Measurements from ENCODE around the gene TOPAZ1. TPM values are rescaled to one million over a fixed set of nuclear protein-coding genes. Genes with fewer than 3 reads are reported as not detected.

The TOPAZ1 gene
- total RNA-seq, 2 experiments from 2014 or later = not detected

GRCh38 chr3:44227632-44228031 is 14.1 kb upstream of the TOPAZ1 start:
- Mint-ChIP-seq H3K36me3 (ENCODE audit: low read depth) (no peaks in the 10 kb centered on the region), H3K9me3 (ENCODE audit: low read depth) (no peaks in the 10 kb centered on the region), H3K4me1 (no peaks in the 10 kb centered on the region), H3K27me3 (peaks cover 15% of the 10 kb centered on the region), H3K27ac (no peak overlapping the region), H3K4me3 (no peak overlapping the region)
- ATAC-seq (no peak), DNase-seq (no peak)
- intact Hi-C loops (cut with DNase I, micrococcal nuclease) = no loop called here
- ChIA-PET POLR2A (interaction anchor here (0.7 kb wide), 1 partner anchor 80 kb away, joined by 3 read pairs; no protein-coding TSS in a partner anchor), CTCF (interaction anchor here (0.6 to 1.4 kb wide), 3 partner anchors 10 to 320 kb away, joined by 3 to 4 read pairs (median 3); no protein-coding TSS in a partner anchor)

GRCh38 chr3:44228900-44229299 is 12.8 kb upstream of the TOPAZ1 start:
- POLR2A ChIA-PET = no interaction called here
- intact Hi-C loops (cut with DNase I, micrococcal nuclease) = no loop called here

GRCh38 chr3:44232407-44232806 is 9.3 kb upstream of the TOPAZ1 start:
- Mint-ChIP-seq H3K27me3 (peaks cover 7% of the 10 kb centered on the region), H3K36me3 (ENCODE audit: low read depth) (no peaks in the 10 kb centered on the region)

More at GRCh38 chr3:44228900-44229299, 12.8 kb upstream of the TOPAZ1 start:
- Mint-ChIP-seq H3K4me3 (no peak overlapping the region), H3K27ac (no peak overlapping the region), H3K9me3 (ENCODE audit: low read depth) (no peaks in the 10 kb centered on the region), H3K4me1 (no peaks in the 10 kb centered on the region), H3K27me3 (peaks cover 9% of the 10 kb centered on the region), H3K36me3 (ENCODE audit: low read depth) (no peaks in the 10 kb centered on the region)
- CTCF ChIA-PET = no interaction called here
- no peak for DNase-seq
- no peak for ATAC-seq

GRCh38 chr3:44234648-44235268 is 6.9 kb upstream of the TOPAZ1 start:
- Mint-ChIP-seq H3K4me3 (no peak overlapping the region), H3K27me3 (peaks cover 7% of the 10 kb centered on the region), H3K9me3 (ENCODE audit: low read depth) (no peaks in the 10 kb centered on the region), H3K36me3 (ENCODE audit: low read depth) (no peaks in the 10 kb centered on the region), H3K4me1 (peaks cover 6% of the 10 kb centered on the region), H3K27ac (no peak overlapping the region)
- DNase-seq = no peak
- intact Hi-C loops (cut with DNase I, micrococcal nuclease) = loop anchor here in 1 of 2 experiments (10.0 kb wide), 1 partner anchor 690 kb away; no protein-coding TSS in a partner anchor
- ChIA-PET POLR2A (no interaction called here), CTCF (interaction anchor here (1.1 to 1.5 kb wide), 5 partner anchors 11 to 383 kb away, joined by 3 to 6 read pairs (median 3); no protein-coding TSS in a partner anchor)
- no peak for ATAC-seq

More at GRCh38 chr3:44232407-44232806, 9.3 kb upstream of the TOPAZ1 start:
- no peak for DNase-seq
- no peaks in the 10 kb centered on the region for H3K9me3 Mint-ChIP-seq (ENCODE audit: low read depth)
- ATAC-seq = peak; percentile 33
- H3K4me1 Mint-ChIP-seq = peaks cover 6% of the 10 kb centered on the region
- ChIA-PET POLR2A (no interaction called here), CTCF (no interaction called here)
- intact Hi-C loops (cut with DNase I, micrococcal nuclease) = loop anchor here in 1 of 2 experiments (10.0 kb wide), 1 partner anchor 688 kb away; no protein-coding TSS in a partner anchor
- H3K4me3 Mint-ChIP-seq = no peak overlapping the region
- H3K27ac Mint-ChIP-seq = no peak overlapping the region

- H3K36me3 Mint-ChIP-seq (ENCODE audit: low read depth) = no peaks in the 10 kb centered on the region
- intact Hi-C loops (cut with DNase I, micrococcal nuclease) = loop anchor here (1.0 to 10.0 kb wide), 2 partner anchors 691 to 692 kb away; no protein-coding TSS in a partner anchor
- ChIA-PET POLR2A (no interaction called here), CTCF (interaction anchor here (0.5 to 2.5 kb wide), 16 partner anchors 9 to 1150 kb away, joined by 3 to 10 read pairs (median 3); no protein-coding TSS in a partner anchor)
- peaks cover 6% of the 10 kb centered on the region for H3K4me1 Mint-ChIP-seq
- DNase-seq = peak; percentile 73
- H3K27me3 Mint-ChIP-seq = peaks cover 7% of the 10 kb centered on the region
- H3K27ac Mint-ChIP-seq = no peak overlapping the region
- H3K4me3 Mint-ChIP-seq = no peak overlapping the region
- ATAC-seq = peak; percentile 84
- H3K9me3 Mint-ChIP-seq (ENCODE audit: low read depth) = no peaks in the 10 kb centered on the region
Observed at GRCh38 chr3:44235604-44236484, 5.8 kb upstream of the TOPAZ1 start.

- DNase-seq (no peak), ATAC-seq (no peak)
- Mint-ChIP-seq H3K27ac (no peak overlapping the region), H3K4me1 (peaks cover 6% of the 10 kb centered on the region), H3K36me3 (ENCODE audit: low read depth) (no peaks in the 10 kb centered on the region), H3K4me3 (no peak overlapping the region), H3K27me3 (peaks cover 9% of the 10 kb centered on the region), H3K9me3 (ENCODE audit: low read depth) (no peaks in the 10 kb centered on the region)
- ChIA-PET POLR2A (no interaction called here), CTCF (interaction anchor here (0.6 to 2.5 kb wide), 9 partner anchors 8 to 548 kb away, joined by 3 to 10 read pairs (median 3); no protein-coding TSS in a partner anchor)
- intact Hi-C loops (cut with DNase I, micrococcal nuclease) = loop anchor here (1.0 to 10.0 kb wide), 2 partner anchors 692 kb away; no protein-coding TSS in a partner anchor
Observed at GRCh38 chr3:44236485-44236908, 5.2 kb upstream of the TOPAZ1 start.

- no peak overlapping the region for H3K4me3 Mint-ChIP-seq
- ChIA-PET POLR2A (no interaction called here), CTCF (interaction anchor here (0.6 to 2.5 kb wide), 6 partner anchors 10 to 547 kb away, joined by 3 to 10 read pairs (median 4); no protein-coding TSS in a partner anchor)
- H3K9me3 Mint-ChIP-seq (ENCODE audit: low read depth) = no peaks in the 10 kb centered on the region
- ATAC-seq (no peak), DNase-seq (no peak)
- H3K27ac Mint-ChIP-seq = no peak overlapping the region
- peaks cover 9% of the 10 kb centered on the region for H3K27me3 Mint-ChIP-seq
- no peaks in the 10 kb centered on the region for H3K36me3 Mint-ChIP-seq (ENCODE audit: low read depth)
- intact Hi-C loops (cut with DNase I, micrococcal nuclease) = loop anchor here in 1 of 2 experiments (10.0 kb wide), 1 partner anchor 692 kb away; no protein-coding TSS in a partner anchor
- peaks cover 6% of the 10 kb centered on the region for H3K4me1 Mint-ChIP-seq
Observed at GRCh38 chr3:44237161-44237560, 4.5 kb upstream of the TOPAZ1 start.

GRCh38 chr3:44237665-44238064 is 4.0 kb upstream of the TOPAZ1 start:
- Mint-ChIP-seq H3K36me3 (ENCODE audit: low read depth) (no peaks in the 10 kb centered on the region), H3K4me1 (peaks cover 6% of the 10 kb centered on the region), H3K4me3 (no peak overlapping the region), H3K9me3 (ENCODE audit: low read depth) (no peaks in the 10 kb centered on the region), H3K27me3 (peaks cover 9% of the 10 kb centered on the region), H3K27ac (no peak overlapping the region)
- ChIA-PET POLR2A (no interaction called here), CTCF (interaction anchor here (0.7 to 2.5 kb wide), 4 partner anchors 11 to 78 kb away, joined by 3 to 10 read pairs (median 4); no protein-coding TSS in a partner anchor)
- intact Hi-C loops (cut with DNase I, micrococcal nuclease) = loop anchor here in 1 of 2 experiments (10.0 kb wide), 1 partner anchor 693 kb away; no protein-coding TSS in a partner anchor
- no peak for DNase-seq
- ATAC-seq = no peak

- no peaks in the 10 kb centered on the region for H3K36me3 Mint-ChIP-seq (ENCODE audit: low read depth)
- no peak overlapping the region for H3K4me3 Mint-ChIP-seq
- no peak for DNase-seq
- H3K4me1 Mint-ChIP-seq = peaks cover 6% of the 10 kb centered on the region
- no peaks in the 10 kb centered on the region for H3K9me3 Mint-ChIP-seq (ENCODE audit: low read depth)
- H3K27me3 Mint-ChIP-seq = peaks cover 12% of the 10 kb centered on the region
- ChIA-PET POLR2A (no interaction called here), CTCF (interaction anchor here (1.2 to 2.5 kb wide), 3 partner anchors 12 to 19 kb away, joined by 3 to 10 read pairs (median 3); no protein-coding TSS in a partner anchor)
- H3K27ac Mint-ChIP-seq = no peak overlapping the region
- no peak for ATAC-seq
- intact Hi-C loops (cut with DNase I, micrococcal nuclease) = loop anchor here in 1 of 2 experiments (10.0 kb wide), 1 partner anchor 694 kb away; no protein-coding TSS in a partner anchor
Observed at GRCh38 chr3:44238889-44239288, 2.8 kb upstream of the TOPAZ1 start.

GRCh38 chr3:44240061-44240460 is 1.6 kb upstream of the TOPAZ1 start:
- no peak overlapping the region for H3K4me3 Mint-ChIP-seq
- no peak for ATAC-seq
- H3K36me3 Mint-ChIP-seq (ENCODE audit: low read depth) = no peaks in the 10 kb centered on the region
- CTCF ChIA-PET = interaction anchor here (0.6 kb wide), 3 partner anchors 236 to 884 kb away, joined by 3 read pairs; no protein-coding TSS in a partner anchor
- POLR2A ChIA-PET = no interaction called here
- H3K9me3 Mint-ChIP-seq (ENCODE audit: low read depth) = no peaks in the 10 kb centered on the region
- peaks cover 6% of the 10 kb centered on the region for H3K4me1 Mint-ChIP-seq
- peaks cover 15% of the 10 kb centered on the region for H3K27me3 Mint-ChIP-seq
- no peak overlapping the region for H3K27ac Mint-ChIP-seq
- intact Hi-C loops (cut with DNase I, micrococcal nuclease) = no loop called here
- no peak for DNase-seq

- DNase-seq = no peak
- no peak overlapping the region for H3K27ac Mint-ChIP-seq
- no peaks in the 10 kb centered on the region for H3K4me1 Mint-ChIP-seq
- ATAC-seq = no peak
- no peaks in the 10 kb centered on the region for H3K36me3 Mint-ChIP-seq (ENCODE audit: low read depth)
- intact Hi-C loops (cut with DNase I, micrococcal nuclease) = no loop called here
- H3K4me3 Mint-ChIP-seq = no peak overlapping the region
- peaks cover 14% of the 10 kb centered on the region for H3K27me3 Mint-ChIP-seq
- H3K9me3 Mint-ChIP-seq (ENCODE audit: low read depth) = peaks cover under 1% of the 10 kb centered on the region
- CTCF ChIA-PET = no interaction called here
- POLR2A ChIA-PET = no interaction called here
Observed at GRCh38 chr3:44242721-44243120, 1.0 kb downstream of the TOPAZ1 start.
